ENCODE measurements around the gene IL1RAPL2.

IL1RAPL2 gene

GRCh38 chrX:105753411-105753810 is 1187.4 kb downstream of the IL1RAPL2 start:
- POLR2A ChIA-PET (ENCODE audit: low non-redundant PET), result no interaction called here
- H3K27ac ChIP-seq, result no peak overlapping the region
- CTCF ChIA-PET, result no interaction called here
- no peak for DNase-seq (ENCODE audit: low spot score)
- no peak for TF ChIP-seq CTCF (conservative IDR thresholded peaks at IDR 0.05; ENCODE audit: low read depth)

GRCh38 chrX:105754286-105754964 is 1188.4 kb downstream of the IL1RAPL2 start:
- POLR2A ChIA-PET (ENCODE audit: low non-redundant PET), result no interaction called here
- DNase-seq (ENCODE audit: low spot score), result no peak
- no peak for TF ChIP-seq CTCF (conservative IDR thresholded peaks at IDR 0.05; ENCODE audit: low read depth)
- CTCF ChIA-PET, result no interaction called here
- H3K27ac ChIP-seq, result no peak overlapping the region

GRCh38 chrX:105755109-105755508 is 1189.1 kb downstream of the IL1RAPL2 start:
- DNase-seq (ENCODE audit: low spot score), result no peak
- no peak overlapping the region for H3K27ac ChIP-seq
- no peak for TF ChIP-seq CTCF (conservative IDR thresholded peaks at IDR 0.05; ENCODE audit: low read depth)
- CTCF ChIA-PET, result no interaction called here
- POLR2A ChIA-PET (ENCODE audit: low non-redundant PET), result no interaction called here

- no peak for DNase-seq (ENCODE audit: low spot score)
- no peak overlapping the region for H3K27ac ChIP-seq
- no peak for TF ChIP-seq CTCF (conservative IDR thresholded peaks at IDR 0.05; ENCODE audit: low read depth)
- CTCF ChIA-PET, result no interaction called here
- POLR2A ChIA-PET (ENCODE audit: low non-redundant PET), result no interaction called here
These were observed 1192.8 kb downstream of the IL1RAPL2 start for GRCh38 chrX:105758754-105759153.

- ChIA-PET POLR2A (ENCODE audit: low non-redundant PET) (no interaction called here), CTCF (no interaction called here)
- no peak overlapping the region for H3K27ac ChIP-seq
- no peak for TF ChIP-seq CTCF (conservative IDR thresholded peaks at IDR 0.05; ENCODE audit: low read depth)
- no peak for DNase-seq (ENCODE audit: low spot score)
These were observed 1193.6 kb downstream of the IL1RAPL2 start for GRCh38 chrX:105759598-105759997.

- H3K27ac ChIP-seq, result no peak overlapping the region
- no peak for DNase-seq (ENCODE audit: low spot score)
- POLR2A ChIA-PET (ENCODE audit: low non-redundant PET), result no interaction called here
- TF ChIP-seq CTCF (conservative IDR thresholded peaks at IDR 0.05; ENCODE audit: low read depth), result no peak
- CTCF ChIA-PET, result interaction anchor here (0.5 kb wide), 1 partner anchor 740 kb away, joined by 3 read pairs; no protein-coding TSS in a partner anchor
These were observed 1199.7 kb downstream of the IL1RAPL2 start for GRCh38 chrX:105765691-105766090.

Data from RWPE1 (cell line).